GM12878 (cell line): ENCODE measurements around the gene DNAJB2. TPM values are rescaled to one million over a fixed set of nuclear protein-coding genes. Genes with fewer than 3 reads are reported as not detected.

Source experiments
- ATAC-seq: fragments of 200-7000 bp; cut with Tn5 transposase; 3 replicates; pipeline ENCODE4 v1.9.1; 2020; ENCODE audit warnings: mild to moderate bottlenecking, moderate library complexity
- BruUV-seq: library from RNA; stranded (reverse); fragments of 400-500 nt; replicated peaks from 2 replicates; lab custom pipeline; 2021; lab: Mats Ljungman, UMichigan
- CTCF ChIA-PET: fragments of 300-600 bp; sonication (Branson Sonifier 250); formaldehyde crosslinking; extraction: SDS; loops from one replicate; lab custom pipeline; 2021; ENCODE audit warnings: inconsistent platforms; lab: Yijun Ruan, JAX
- POLR2A ChIA-PET: fragments of 350-600 bp; formaldehyde crosslinking; extraction: SDS; loops from one replicate; lab custom pipeline; 2021; ENCODE audit warnings: inconsistent platforms; lab: Charles Lee
- RAD21 ChIA-PET: fragments of 300-600 bp; sonication (Branson Sonifier 250); formaldehyde crosslinking; loops from one replicate; lab custom pipeline; 2023; ENCODE audit warnings: antibody characterized with exemption; ENCODE audit not compliant: unreplicated experiment; lab: Charles Lee
- SMC1A ChIA-PET: fragments of 300-600 bp; sonication (Branson Sonifier 250); formaldehyde crosslinking; loops from one replicate; lab custom pipeline; 2023; ENCODE audit not compliant: unreplicated experiment, uncharacterized antibody; lab: Charles Lee
- DNase-seq: peaks from one replicate; pipeline ENCODE4 v3.0.0-alpha.2; 2011; ENCODE audit warnings: low read depth, low spot score
- FAIRE-seq: peaks from 3 replicates; lab custom pipeline; 2011; peaks lifted over from hg19 to GRCh38; lab: Jason Lieb, UNC
- H2AFZ ChIP-seq: 2 replicates; pipeline ENCODE4 v1.6.0; 2011; ENCODE audit warnings: low read depth, low read length, control low read depth; ENCODE audit not compliant: control insufficient read depth
- H3K27ac ChIP-seq: 2 replicates; pipeline ENCODE4 v1.5.1; 2011; ENCODE audit warnings: control low read depth; ENCODE audit not compliant: control insufficient read depth, insufficient read depth
- H3K27me3 ChIP-seq, 2 experiments: replicated peaks in 1 of 2; 2 replicates each; pipeline versions ENCODE4 v1.6.0 to v1.6.1; 2011; ENCODE audit warnings: low read length in 1 of 2; ENCODE audit not compliant: control insufficient read depth in 2 of 2, insufficient read depth in 2 of 2
- H3K36me3 ChIP-seq, 2 experiments: 2 replicates each; pipeline ENCODE4 v1.5.1; 2011; ENCODE audit warnings: low read length in 1 of 2; ENCODE audit not compliant: control insufficient read depth in 2 of 2, insufficient read depth in 2 of 2
- H3K4me1 ChIP-seq: 2 replicates; pipeline ENCODE4 v1.6.1; 2011; ENCODE audit warnings: mild to moderate bottlenecking, low read length, moderate library complexity, mixed read lengths; ENCODE audit not compliant: control insufficient read depth, insufficient read depth
- H3K4me2 ChIP-seq: 2 replicates; pipeline ENCODE4 v1.6.0; 2011; ENCODE audit warnings: control low read depth; ENCODE audit not compliant: control insufficient read depth, insufficient read depth
- H3K4me3 ChIP-seq: fragments of 200-600 bp; sonication (generic); 2 replicates; pipeline ENCODE4 v1.5.1; 2016
- H3K79me2 ChIP-seq: 2 replicates; pipeline ENCODE4 v1.6.0; 2011; ENCODE audit warnings: low read length; ENCODE audit not compliant: control insufficient read depth, insufficient read depth
- H3K9ac ChIP-seq: 2 replicates; pipeline ENCODE4 v1.8.0; 2011; ENCODE audit warnings: low read length, control low read depth, mixed read lengths; ENCODE audit not compliant: control insufficient read depth, insufficient read depth
- H3K9me3 ChIP-seq: replicated peaks from 3 replicates; pipeline ENCODE4 v1.5.1; 2011; ENCODE audit warnings: mild to moderate bottlenecking, low read length; ENCODE audit not compliant: control insufficient read depth, insufficient read depth
- H4K20me1 ChIP-seq: 2 replicates; pipeline ENCODE4 v1.6.0; 2011; ENCODE audit not compliant: control insufficient read depth, insufficient read depth
- CUX1 ChIP-seq: IDR thresholded peaks from 2 replicates; pipeline ENCODE4 v1.6.1; 2012; ENCODE audit warnings: improper control_type of control experiment, low read depth, low read length; ENCODE audit not compliant: insufficient replicate concordance
- NFXL1 ChIP-seq: fragments of 450-650 bp; IDR thresholded peaks from 2 replicates; pipeline ENCODE4 v1.6.1; 2017; ENCODE audit warnings: antibody characterized with exemption, mild to moderate bottlenecking, borderline replicate concordance
- ZNF24 ChIP-seq: fragments of 450-650 bp; IDR thresholded peaks from 2 replicates; pipeline ENCODE4 v1.6.1; 2017; ENCODE audit warnings: antibody characterized with exemption, mild to moderate bottlenecking
- WGBS: methylation state at CpG from one replicate; pipeline ENCODE4 v1.1.6; 2016; ENCODE audit warnings: low lambda C conversion rate; ENCODE audit not compliant: insufficient replicate concordance, insufficient coverage; ENCODE audit errors: missing lambda C conversion rate; 5-methylcytosine and 5-hydroxymethylcytosine counted together
- in situ Hi-C: fragments of 300-500 bp; cut with MboI; formaldehyde crosslinking; loops from 9 replicates; pipeline ENCODE4 v1.14.3; 2018; ENCODE audit warnings: mixed read lengths
- intact Hi-C: fragments of 100-400 bp; cut with micrococcal nuclease; formaldehyde crosslinking; loops from one replicate; pipeline ENCODE4 v1.14.2; 2022; ENCODE audit not compliant: unreplicated experiment
- polyA plus RNA-seq, 11 experiments: library from polyadenylated mRNA; depleted of rRNA in 4 of 11; unstranded in 6 of 11; stranded (reverse) in 5 of 11; fragments of >200 nt; fragmentation: Nextera tagmentation in 4 of 11; fragmentation: Illumina TruSeq in 1 of 11; extraction: Ambion mirVana in 4 of 11; extraction: Trizol in 1 of 11; gene quantifications; 1 replicate in 1 of 11; 2 replicates in 10 of 11; pipeline versions ENCODE4 v1.2.1 to v1.2.3, GENCODE V29; 2011 to 2016; ENCODE audit warnings: inconsistent platforms in 2 of 11, missing spikeins in 2 of 11, low read depth in 1 of 11
- total RNA-seq, 4 experiments: library from RNA; depleted of rRNA in 3 of 4; stranded (reverse); fragments of >200 nt in 3 of 4; fragmentation: Illumina TruSeq in 1 of 4; extraction: Trizol in 1 of 4; gene quantifications; 2 replicates each; pipeline versions ENCODE4 v1.2.1 to v1.2.3, GENCODE V29; 2013 to 2021

Gene DNAJB2
- total and polyA plus RNA-seq, 10 of the 15 experiments (the other 5 are each of a cell fraction or from before 2014, with no cell fraction given): 0.26 to 36.5 (median 12.5) TPM

- Histone ChIP-seq H3K4me2 (no peak overlapping the region), H3K9me3 (no peaks in the 10 kb centered on the region), H3K27ac (no peak overlapping the region), H4K20me1 (no peaks in the 10 kb centered on the region), H2AFZ (no peak overlapping the region), H3K79me2 (peaks cover 26% of the 10 kb centered on the region), H3K27me3 (no peaks in the 10 kb centered on the region), H3K4me1 (no peaks in the 10 kb centered on the region), H3K36me3 (peaks cover 15 to 54% of the 10 kb centered on the region in 2 experiments), H3K9ac (no peak overlapping the region), H3K4me3 (no peak overlapping the region)
- in situ Hi-C loops: no loop called here
- WGBS: 96% methylated on average over 3 of the region's 3 CpGs
- no TSS peak for BruUV-seq
- ATAC-seq (no peak), FAIRE-seq (no peak), DNase-seq (no peak)
- ChIA-PET POLR2A (interaction anchor here (0.7 to 1.4 kb wide), 2 partner anchors 10 to 18 kb away, joined by 4 read pairs; partner anchors contain the start of genes GLB1L, STK16 and TUBA4B), RAD21 (no interaction called here), SMC1A (interaction anchor here (1.0 kb wide), 1 partner anchor 10 kb away, joined by 3 read pairs; no protein-coding TSS in a partner anchor), CTCF (no interaction called here)
- intact Hi-C loops: no loop called here
- TF ChIP-seq NFXL1 (no peak), CUX1 (no peak), ZNF24 (no peak)
These were observed 44.8 kb upstream of the DNAJB2 start for GRCh38 chr2:219234331-219234730.
